Measurements from ENCODE around the gene CSHL1.

- TF ChIP-seq POLR2AphosphoS5 (IDR thresholded peaks at IDR 0.05; ENCODE audit: insufficient read depth in 1 of 2, low read depth in 1 of 2) (no peak), CTCF (IDR thresholded peaks at IDR 0.05) (no peak), POLR2A (IDR thresholded peaks at IDR 0.05) (no peak)
These were observed 21.7 kb upstream of the CSHL1 start for GRCh38 chr17:63932721-63933120.
